CD4-positive, alpha-beta T cell treated with Interleukin-6 at 100 ng/mL for 8 hours (primary cell): ENCODE measurements around the gene NALF2.

Experiments used
- DNase-seq: peaks from one replicate; pipeline ENCODE4 v3.0.0-alpha.2; 2020; ENCODE audit warnings: mixed read lengths, low spot score

The NALF2 gene

DNA sequence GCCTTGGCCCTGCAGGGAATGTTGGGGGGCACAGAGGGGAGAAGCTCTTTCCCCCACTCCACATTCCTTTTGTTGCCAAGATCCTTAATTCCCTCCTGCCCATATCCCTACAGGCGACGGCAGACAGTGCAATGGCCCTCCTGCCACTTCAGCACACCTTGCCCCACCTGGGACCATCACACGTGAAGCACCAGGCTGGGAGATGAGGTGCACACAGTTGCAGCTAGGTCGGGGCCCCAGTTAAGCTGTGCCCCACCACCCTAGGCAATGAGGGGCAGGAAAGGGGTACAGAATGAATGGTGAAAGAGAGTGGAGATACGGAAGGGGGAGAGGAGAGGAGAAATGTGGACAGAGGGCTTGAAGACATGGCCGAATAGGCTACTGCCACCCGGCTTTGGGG, 26.2 kb downstream of the NALF2 start:
- DNase-seq = no peak

DNA sequence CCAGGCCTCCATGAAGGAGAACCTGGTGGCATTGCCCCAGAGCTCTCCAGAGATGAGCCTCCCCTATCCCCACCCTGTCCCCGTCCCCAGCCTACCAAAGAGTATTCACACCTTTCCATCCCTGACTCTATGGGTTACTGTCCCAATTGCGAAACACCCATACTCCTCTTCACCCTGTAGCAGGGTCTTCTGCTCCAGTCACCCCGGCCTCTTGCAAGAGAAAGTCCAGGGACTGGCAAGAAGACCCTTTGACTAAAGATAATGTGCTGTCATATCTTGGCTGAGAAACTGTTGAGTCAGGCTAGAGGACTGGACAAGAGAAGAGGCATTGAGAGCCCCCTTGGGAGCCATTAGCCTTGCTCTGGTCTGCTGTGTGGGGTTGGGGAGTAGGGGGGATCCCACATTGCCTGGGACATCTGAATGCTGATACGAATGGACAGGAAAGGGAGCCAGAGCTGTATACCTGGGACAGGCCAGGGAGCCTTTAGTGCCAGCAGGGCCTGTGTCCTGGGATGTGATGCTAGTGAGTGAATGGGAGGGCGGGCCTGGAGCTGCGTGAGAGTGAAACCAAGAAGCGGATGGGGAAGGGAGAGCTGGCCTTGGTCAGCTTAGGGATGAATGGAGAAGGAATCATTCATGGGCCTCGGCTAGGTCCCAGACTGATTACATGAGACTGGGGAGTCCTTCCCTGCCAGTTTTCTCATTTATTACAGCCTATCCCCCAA, 27.1 kb downstream of the NALF2 start:
- no peak for DNase-seq

DNA sequence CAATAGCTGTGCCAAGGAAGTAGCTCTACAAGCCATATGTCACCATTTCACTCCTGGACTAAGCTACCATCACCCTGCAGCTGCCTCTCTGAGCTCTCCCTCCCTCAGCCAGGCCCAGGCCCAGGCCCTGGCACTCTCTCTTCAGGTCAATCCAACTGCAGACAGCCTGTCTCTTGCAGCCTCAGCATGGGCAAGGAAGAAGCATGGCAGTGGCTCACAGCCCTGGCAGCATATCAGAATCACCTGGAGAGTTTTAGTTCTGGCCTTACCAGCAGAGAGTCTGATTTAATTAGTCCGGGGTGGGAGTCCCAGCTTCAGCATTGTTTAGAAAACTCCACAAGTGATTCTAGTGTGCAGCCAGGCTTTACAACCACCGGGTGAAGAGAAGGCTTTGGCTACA, 31.5 kb downstream of the NALF2 start:
- DNase-seq = no peak

DNA sequence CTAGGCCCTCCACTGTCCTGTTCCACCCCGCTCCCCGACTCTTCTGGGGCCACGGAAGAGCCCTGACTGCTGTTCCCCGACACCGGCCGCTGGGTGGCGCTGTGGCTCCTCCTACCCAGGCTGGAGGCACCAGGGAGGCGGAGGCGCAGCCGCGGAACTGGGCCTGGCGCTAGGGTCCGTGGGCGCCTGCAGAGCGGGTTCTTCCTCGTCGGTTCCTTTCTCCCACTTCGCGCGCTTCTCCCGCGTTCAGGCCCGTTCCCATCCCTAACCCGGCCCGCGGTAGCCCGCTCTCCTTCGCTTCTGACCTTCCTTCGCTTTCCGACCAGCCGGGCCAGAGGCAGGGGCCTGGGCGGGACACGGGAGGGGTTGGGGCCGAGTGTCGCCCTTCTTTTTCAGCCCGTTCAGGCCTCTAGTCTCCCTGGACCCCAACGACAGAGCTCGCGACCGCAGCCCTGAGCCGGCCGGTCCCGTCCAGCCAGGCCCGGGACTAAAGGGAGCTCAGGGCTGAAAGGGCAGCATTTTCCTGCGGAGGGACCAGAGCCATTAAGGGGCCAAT, 34.3 kb downstream of the NALF2 start:
- peak; percentile 60 for DNase-seq

DNA sequence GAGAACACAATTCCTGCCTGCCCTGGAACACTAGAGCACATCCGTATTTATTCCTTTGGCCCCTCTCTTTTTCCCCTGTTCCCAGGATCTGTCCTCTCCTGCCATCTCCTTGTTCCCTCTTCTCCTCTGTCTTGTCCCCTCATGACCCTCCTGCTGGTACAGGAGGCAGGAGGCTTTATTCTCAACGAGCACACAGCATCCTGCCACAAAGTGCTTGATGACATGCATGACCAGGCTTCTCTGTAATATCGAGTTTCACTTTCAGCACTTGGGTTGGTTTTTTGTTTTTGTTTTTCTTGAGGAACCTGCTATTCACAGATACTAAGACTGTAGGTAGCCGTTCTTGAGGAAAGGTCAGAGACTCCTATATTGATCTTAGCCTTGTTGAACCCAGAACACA, 35.3 kb downstream of the NALF2 start:
- no peak for DNase-seq

DNA sequence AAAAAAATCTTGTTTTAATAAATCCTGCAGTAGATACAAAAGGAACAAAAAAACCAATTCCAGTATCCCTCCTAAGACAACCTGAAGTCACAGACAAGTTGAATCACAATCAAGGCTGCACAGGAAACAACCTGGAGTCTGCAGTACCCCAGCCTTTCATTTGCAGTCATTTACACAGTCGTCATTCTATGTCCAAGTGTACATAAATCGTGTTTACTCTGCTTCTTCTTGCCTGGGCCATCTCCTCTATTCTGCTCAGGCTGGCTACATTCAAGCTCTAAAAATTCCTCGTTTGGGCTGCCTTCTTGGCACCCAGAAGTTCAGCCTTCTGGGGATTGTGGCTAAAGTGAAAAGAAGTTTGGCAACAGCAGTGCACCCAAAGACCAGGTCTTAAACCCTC, 37.8 kb downstream of the NALF2 start:
- DNase-seq = no peak

DNA sequence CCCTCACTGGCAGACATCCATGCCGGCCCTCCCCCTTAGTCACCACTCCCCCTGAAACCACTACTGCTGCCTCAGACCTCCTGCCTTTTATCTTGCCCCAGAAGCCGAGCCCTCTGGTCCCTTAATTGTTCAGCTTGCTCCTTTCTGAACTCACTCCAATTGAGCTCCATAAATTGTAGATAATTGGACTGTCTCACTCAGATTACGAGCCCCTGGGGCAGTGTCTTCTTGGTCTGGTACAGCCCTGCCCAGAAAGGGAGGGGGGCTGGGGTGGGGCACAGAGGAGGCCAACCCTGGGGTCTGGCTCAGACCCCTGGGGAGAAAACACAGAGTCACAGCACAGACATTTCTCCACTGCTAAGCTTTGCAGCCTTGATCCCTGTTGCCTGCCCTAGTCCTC, 39.4 kb downstream of the NALF2 start:
- no peak for DNase-seq

DNA sequence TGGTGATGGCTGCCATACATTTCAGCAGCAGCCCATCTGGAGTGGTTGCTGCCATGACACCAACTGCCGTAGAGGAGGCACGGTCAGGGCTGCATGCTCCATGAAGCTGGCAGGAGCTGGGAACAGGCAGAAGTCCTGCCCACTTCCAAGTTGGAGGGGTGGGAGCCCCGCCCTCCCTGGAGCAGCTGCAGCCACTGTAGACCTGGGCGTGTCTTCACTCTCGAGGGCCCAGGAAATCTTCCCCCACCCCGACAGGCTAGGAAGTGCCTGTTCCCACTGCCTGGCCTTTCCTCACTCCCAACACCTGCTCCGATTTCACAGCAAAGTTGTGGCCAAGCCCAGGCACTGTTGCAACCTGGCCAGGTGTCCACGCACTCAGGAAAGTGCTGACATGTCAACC, 42.3 kb downstream of the NALF2 start:
- no peak for DNase-seq

DNA sequence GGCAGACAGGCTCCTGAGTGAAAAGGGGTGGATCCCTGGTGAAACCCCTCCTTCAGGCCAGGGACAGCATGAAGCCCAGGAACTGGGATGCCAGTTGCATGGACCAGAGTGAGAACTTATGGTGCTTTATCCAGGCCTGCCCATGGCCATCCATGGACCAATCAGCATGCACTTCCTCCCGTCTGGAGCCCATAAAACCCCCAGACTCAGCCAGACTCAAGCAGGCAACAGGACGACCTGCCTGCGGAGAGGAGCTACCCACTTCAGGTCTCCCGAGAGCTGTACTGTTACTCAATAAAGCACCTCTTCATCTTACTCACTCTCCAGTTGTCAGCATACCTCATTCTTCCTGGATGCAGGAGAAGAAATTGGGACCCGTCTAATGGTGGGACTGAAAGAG, 42.9 kb downstream of the NALF2 start:
- DNase-seq = no peak

DNA sequence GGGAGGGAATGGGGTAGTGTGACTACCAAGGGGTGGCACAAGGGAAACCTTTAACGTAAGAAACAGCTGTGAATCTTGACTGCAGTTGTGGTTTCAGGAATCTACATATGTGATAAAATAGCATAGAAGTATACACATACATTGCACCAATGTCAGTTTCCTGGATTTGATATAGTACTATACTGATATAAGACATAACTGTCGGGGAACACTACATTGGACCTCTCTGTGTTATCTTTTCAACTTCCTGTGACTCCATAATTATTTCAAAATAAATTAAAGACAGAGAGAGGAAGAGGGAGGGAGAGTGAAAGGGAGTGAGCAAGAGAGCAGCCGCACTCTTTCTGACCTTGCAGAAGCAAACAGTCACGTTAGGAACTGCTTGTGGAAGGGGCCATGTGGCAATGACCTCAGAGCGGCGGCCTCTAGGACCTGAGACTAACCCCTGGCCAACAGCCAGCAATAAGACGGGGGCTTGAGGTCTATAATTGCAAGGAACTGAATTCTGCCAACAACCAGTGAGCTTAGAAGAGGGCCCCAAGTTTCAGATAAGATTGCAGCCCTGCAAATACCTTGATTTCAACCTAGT, 47.4 kb downstream of the NALF2 start:
- no peak for DNase-seq

DNA sequence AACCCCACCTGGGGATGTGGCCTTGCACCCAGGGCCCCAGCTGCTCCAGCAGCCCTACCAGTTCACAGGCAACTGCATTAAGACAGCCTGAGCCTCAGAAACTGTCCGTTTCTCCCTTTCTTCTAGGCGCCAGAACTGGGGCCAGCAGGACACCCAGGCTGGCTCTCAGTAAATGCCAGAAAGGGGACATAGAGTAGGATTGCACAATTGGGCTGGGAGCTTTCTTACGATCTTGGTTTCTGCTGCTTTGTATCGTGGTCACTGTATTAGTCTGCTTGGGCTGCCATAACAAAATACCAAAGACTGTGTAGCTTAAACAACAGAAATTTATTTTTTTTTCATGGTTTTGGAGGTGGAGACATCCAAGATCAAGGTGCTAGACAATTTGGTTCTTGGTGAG, 48.4 kb downstream of the NALF2 start:
- no peak for DNase-seq
